GM10248 (cell line): ENCODE results near the gene ADAMTS12.

Experiments
- CTCF ChIA-PET: fragments of 300-600 bp; sonication (Branson Sonifier 250); formaldehyde crosslinking; extraction: SDS; loops from one replicate; lab custom pipeline; 2021; ENCODE audit warnings: antibody characterized with exemption; lab: Yijun Ruan, JAX
- POLR2A ChIA-PET: fragments of 350-650 bp; sonication (Branson Sonifier 250); formaldehyde crosslinking; extraction: SDS; loops from one replicate; lab custom pipeline; 2020; ENCODE audit warnings: antibody characterized with exemption; lab: Yijun Ruan, JAX
- DNase-seq: peaks from one replicate; pipeline ENCODE4 v3.0.0; 2012; ENCODE audit errors: extremely low spot score
- CTCF ChIP-seq: IDR thresholded peaks from 2 replicates; pipeline ENCODE4 v1.5.1; 2012; ENCODE audit warnings: mild to moderate bottlenecking, low read depth; ENCODE audit errors: extremely low read depth, missing control alignments, control extremely low read depth

Gene ADAMTS12

GRCh38 chr5:33482335-33482734 lies 409.5 kb downstream of the ADAMTS12 start:
- no peak for DNase-seq
- ChIA-PET POLR2A (no interaction called here), CTCF (no interaction called here)
- TF ChIP-seq CTCF: no peak

DNA sequence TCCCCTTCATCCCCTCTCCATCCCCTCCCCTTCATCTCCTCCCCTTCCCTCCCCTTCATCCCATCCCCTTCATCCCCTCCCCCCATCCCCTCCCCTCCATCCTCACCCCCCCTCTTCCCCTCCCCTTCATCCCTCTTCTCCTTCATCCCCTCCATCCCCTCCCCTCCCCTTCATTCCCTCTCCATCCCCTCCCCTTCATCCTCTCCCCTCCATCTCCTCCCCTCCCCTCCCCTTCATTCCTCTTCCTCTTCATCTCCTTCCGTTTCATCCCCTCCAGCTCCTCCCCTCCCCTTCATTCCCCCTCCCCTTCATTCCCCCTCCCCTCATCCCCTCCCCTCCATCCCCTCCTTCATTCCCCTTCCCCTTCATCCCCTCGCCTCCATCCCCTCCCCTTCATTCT lies 410.9 kb downstream of the ADAMTS12 start:
- ChIA-PET POLR2A (no interaction called here), CTCF (no interaction called here)
- no peak for TF ChIP-seq CTCF
- no peak for DNase-seq

DNA sequence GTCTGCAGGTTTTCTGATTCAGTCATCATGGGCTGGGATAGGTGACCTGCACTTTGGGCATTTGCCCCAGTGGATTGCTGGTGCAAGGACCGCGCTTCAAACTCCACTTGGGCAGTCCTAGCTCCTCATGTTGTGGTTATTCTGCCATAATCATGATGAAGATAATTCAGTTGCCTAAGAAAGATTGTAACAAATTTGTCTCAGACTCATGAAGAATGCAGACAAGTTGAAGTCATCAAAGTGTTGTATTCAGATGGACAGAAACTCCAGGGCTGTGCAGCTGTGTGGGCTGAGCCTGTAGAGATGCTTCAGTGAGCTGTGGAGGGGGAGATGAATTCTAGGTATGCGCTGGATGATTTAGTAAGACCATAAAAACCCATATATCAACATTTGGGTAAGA lies 412.5 kb downstream of the ADAMTS12 start:
- CTCF ChIA-PET: interaction anchor here (1.0 to 2.2 kb wide), 5 partner anchors 10 to 491 kb away, joined by 3 to 8 read pairs (median 6); no protein-coding TSS in a partner anchor
- no peak for TF ChIP-seq CTCF
- DNase-seq: no peak
- POLR2A ChIA-PET: no interaction called here

- DNase-seq: no peak
- TF ChIP-seq CTCF: no peak
- POLR2A ChIA-PET: no interaction called here
- CTCF ChIA-PET: interaction anchor here (1.0 to 2.2 kb wide), 7 partner anchors 8 to 492 kb away, joined by 3 to 8 read pairs (median 5); partner anchors contain the start of gene TARS1
These were observed 414.0 kb downstream of the ADAMTS12 start for GRCh38 chr5:33477816-33478215.

DNA sequence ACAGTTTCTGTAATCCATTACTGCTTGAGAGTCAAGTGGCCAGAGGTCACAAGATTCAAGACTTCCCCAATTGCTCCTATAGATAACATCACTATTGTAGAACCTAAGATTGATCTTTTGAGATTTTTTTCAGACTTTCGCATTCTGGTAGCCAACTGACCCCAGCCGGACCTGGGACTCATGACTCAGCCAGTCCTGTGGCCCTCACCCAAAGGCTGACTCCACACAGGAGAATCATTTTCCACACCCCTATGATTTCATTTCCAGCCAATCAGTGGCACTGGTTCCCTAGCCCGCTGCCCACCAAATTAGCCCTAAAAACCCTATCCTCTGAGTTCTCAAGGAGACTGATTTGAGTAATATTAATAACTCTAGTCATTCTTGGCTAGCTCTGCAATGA lies 414.8 kb downstream of the ADAMTS12 start:
- TF ChIP-seq CTCF: no peak
- DNase-seq: no peak
- ChIA-PET POLR2A (no interaction called here), CTCF (interaction anchor here (0.9 to 2.0 kb wide), 4 partner anchors 46 to 493 kb away, joined by 3 to 6 read pairs (median 4); no protein-coding TSS in a partner anchor)

- ChIA-PET CTCF (interaction anchor here (1.6 kb wide), 1 partner anchor 457 kb away, joined by 4 read pairs; no protein-coding TSS in a partner anchor), POLR2A (no interaction called here)
- no peak for TF ChIP-seq CTCF
- no peak for DNase-seq
These were observed 416.1 kb downstream of the ADAMTS12 start for GRCh38 chr5:33475706-33476105.

GRCh38 chr5:33474931-33475499 lies 416.8 kb downstream of the ADAMTS12 start:
- ChIA-PET POLR2A (no interaction called here), CTCF (interaction anchor here (1.6 kb wide), 1 partner anchor 458 kb away, joined by 4 read pairs; no protein-coding TSS in a partner anchor)
- no peak for DNase-seq
- TF ChIP-seq CTCF: no peak
